H1 (cell line): ENCODE results near the gene TRAPPC3. TPM values are rescaled to one million over a fixed set of nuclear protein-coding genes. Genes with fewer than 3 reads are reported as not detected.

Experiments used
- CEBPB ChIP-seq: IDR thresholded peaks from 2 replicates; pipeline ENCODE4 v1.6.1; 2012; ENCODE audit warnings: low read depth, low read length
- CHD7 ChIP-seq: fragments of 300-600 bp; sonication (generic); IDR thresholded peaks from 2 replicates; pipeline ENCODE4 v1.7.1; 2012; ENCODE audit warnings: low read length, moderate library complexity, mild to moderate bottlenecking, inconsistent platforms; ENCODE audit not compliant: insufficient replicate concordance
- CREB1 ChIP-seq: IDR thresholded peaks from 2 replicates; pipeline ENCODE4 v1.6.1; 2012; ENCODE audit warnings: inconsistent platforms
- GABPA ChIP-seq: IDR thresholded peaks from 2 replicates; pipeline ENCODE4 v1.6.1; 2011; ENCODE audit warnings: mild to moderate bottlenecking, low read length, moderate library complexity, borderline replicate concordance; ENCODE audit not compliant: insufficient read depth
- HDAC2 ChIP-seq, 2 experiments: fragments of 300-600 bp in 1 of 2; sonication (generic) in 1 of 2; IDR thresholded peaks; 2 replicates each; pipeline ENCODE4 v1.6.1; 2011 to 2012; ENCODE audit warnings: low read depth in 2 of 2, low read length in 2 of 2, mild to moderate bottlenecking in 2 of 2, moderate library complexity in 2 of 2, borderline replicate concordance in 1 of 2, inconsistent platforms in 1 of 2
- KDM4A ChIP-seq: IDR thresholded peaks from one replicate; pipeline ENCODE4 v1.7.1; 2012; ENCODE audit warnings: low read depth, mild to moderate bottlenecking, moderate library complexity, low read length, inconsistent platforms; ENCODE audit not compliant: severe bottlenecking
- RFX5 ChIP-seq: IDR thresholded peaks from 2 replicates; pipeline ENCODE4 v1.6.1; 2011; ENCODE audit warnings: low read depth, low read length, improper control_type of control experiment, borderline replicate concordance
- SIRT6 ChIP-seq: IDR thresholded peaks from one replicate; pipeline ENCODE4 v1.7.1; 2012; ENCODE audit warnings: low read length, inconsistent platforms
- TBP ChIP-seq: IDR thresholded peaks from 2 replicates; pipeline ENCODE4 v1.6.1; 2011; ENCODE audit warnings: low read depth, low read length, improper control_type of control experiment
- polyA plus RNA-seq, 7 experiments: library from polyadenylated mRNA; depleted of rRNA in 3 of 7; stranded (reverse) in 5 of 7; unstranded in 2 of 7; fragments of >200 nt in 5 of 7; fragments of 200-250 nt in 2 of 7; gene quantifications; 1 replicate in 5 of 7; 2 replicates in 1 of 7; 4 replicates in 1 of 7; pipeline versions ENCODE4 v1.2.1 to v1.2.3, GENCODE V29; 2011 to 2013; ENCODE audit warnings: missing spikeins in 2 of 7, mixed read lengths in 2 of 7
- total RNA-seq: library from RNA; stranded (reverse); fragmentation: NEBNext Ultra II Directional; extraction: Animal tissue kit (Norgen Biotek cat#: 25700); gene quantifications from 2 replicates; pipeline ENCODE4 v1.2.1, GENCODE V29; 2021

Gene TRAPPC3
- total and polyA plus RNA-seq, 2 of the 8 experiments (the other 6 are each of a cell fraction or from before 2014, with no cell fraction given) = 47.8 to 51.0 TPM

GRCh38 chr1:36151845-36152203, 2.5 kb upstream of the TRAPPC3 start (continued):
- TF ChIP-seq CHD7 = no peak
- TF ChIP-seq SIRT6 = no peak
- TF ChIP-seq RFX5 = no peak
- TF ChIP-seq KDM4A = no peak
- no peak for TF ChIP-seq TBP
- no peak for TF ChIP-seq GABPA
- TF ChIP-seq CEBPB = no peak
- no peak for TF ChIP-seq CREB1
- no peak for TF ChIP-seq HDAC2 (IDR thresholded peaks at IDR 0.05; ENCODE audit: borderline replicate concordance in 1 of 2, low read depth in 2 of 2, low read length in 2 of 2)
